Measurements from ENCODE around the gene ABCA7.
A peak's percentile ranks its signal among the peaks of the same experiment; 100 is the strongest.

Gene ABCA7

DNA sequence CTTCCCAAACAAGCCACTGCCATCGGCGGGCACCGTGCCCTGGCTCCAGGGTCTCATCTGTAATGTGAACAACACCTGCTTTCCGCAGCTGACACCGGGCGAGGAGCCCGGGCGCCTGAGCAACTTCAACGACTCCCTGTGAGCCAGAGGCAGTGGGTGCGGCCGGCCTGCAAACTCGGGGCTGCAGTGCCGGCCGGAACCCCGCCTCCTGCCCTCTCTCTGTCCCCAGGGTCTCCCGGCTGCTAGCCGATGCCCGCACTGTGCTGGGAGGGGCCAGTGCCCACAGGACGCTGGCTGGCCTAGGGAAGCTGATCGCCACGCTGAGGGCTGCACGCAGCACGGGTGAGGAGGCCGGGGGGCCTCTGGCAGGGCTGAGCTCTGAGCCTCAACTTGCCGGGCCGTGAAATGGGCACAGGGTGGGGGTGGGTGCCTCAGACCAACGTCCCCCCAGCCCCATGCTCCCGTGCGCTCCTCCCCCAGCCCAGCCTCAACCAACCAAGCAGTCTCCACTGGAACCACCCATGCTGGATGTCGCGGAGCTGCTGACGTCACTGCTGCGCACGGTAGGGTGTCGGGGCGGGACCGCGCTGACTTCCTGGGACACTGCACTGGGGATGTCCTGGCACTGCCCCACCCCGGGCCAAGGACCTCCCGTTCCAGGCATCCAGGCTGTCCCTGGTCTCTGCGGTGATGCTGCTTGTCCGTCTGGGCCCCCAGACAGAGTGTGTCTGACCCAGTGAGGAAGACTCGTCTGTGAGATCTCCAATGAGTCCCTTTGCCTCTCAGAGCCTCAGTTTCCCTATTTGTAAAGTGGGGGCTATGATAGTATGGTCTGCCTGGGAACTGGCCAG is 2.2 kb downstream of the ABCA7 start:
- no peak for DNase-seq

DNA sequence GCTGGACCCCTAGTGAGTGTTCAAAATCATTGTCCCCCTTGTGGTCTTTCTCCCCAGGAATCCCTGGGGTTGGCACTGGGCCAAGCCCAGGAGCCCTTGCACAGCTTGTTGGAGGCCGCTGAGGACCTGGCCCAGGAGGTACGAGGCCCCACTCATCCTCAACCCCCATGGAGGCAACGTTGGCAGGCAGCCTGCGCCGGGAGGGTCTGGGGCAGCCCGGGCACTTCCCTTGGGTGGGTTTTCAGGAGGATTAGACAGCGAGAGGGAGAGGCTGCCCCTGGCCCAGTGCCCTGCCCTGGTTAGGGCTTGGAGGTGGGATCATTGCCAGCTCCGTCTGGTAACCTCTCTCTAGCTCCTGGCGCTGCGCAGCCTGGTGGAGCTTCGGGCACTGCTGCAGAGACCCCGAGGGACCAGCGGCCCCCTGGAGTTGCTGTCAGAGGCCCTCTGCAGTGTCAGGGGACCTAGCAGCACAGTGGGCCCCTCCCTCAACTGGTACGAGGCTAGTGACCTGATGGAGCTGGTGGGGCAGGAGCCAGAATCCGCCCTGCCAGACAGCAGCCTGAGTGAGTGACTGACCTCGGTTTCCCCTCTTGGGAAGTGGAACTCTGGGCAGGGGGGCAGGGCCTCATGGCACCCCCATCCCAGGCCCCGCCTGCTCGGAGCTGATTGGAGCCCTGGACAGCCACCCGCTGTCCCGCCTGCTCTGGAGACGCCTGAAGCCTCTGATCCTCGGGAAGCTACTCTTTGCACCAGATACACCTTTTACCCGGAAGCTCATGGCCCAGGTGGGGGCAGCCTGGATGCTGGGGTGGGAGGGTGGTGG is 3.0 kb downstream of the ABCA7 start:
- DNase-seq = no peak

DNA sequence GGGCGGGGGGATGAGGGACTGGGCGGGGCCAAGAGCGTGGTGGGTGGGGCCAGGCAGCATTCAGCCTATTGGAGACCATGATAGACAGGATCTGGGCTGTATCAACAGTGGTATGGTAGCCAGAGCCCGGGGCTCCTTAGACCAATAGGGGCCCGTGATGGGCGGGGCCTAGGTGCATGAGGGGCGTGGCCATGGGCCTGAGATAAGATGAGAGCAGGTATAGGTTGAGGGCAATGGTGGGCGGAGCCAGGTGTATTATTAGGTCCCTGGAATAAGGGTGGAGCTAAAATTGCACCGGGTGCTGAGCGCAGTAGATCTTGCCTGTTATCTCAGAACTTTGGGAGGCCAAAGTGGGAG is 5.3 kb downstream of the ABCA7 start:
- no peak for DNase-seq

DNA sequence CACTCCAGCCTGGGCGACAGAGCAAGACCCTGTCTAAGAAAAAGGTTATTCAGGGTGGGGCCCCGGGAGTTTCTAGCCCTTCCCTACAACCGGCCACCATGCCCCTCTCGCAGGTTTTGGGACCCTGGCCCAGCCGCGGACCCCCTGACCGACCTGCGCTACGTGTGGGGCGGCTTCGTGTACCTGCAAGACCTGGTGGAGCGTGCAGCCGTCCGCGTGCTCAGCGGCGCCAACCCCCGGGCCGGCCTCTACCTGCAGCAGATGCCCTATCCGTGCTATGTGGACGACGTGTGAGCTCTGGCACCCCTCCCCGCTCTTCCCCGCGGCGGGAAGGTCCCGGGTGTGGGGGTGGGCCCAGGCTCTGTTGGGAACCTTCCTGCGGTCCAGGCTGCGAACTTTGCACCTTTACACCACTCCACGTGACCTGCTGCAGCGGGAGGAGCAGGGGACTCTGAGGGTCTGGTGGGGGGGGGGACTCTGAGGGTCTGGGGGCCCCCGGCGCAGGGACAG is 6.3 kb downstream of the ABCA7 start:
- no peak for DNase-seq

DNA sequence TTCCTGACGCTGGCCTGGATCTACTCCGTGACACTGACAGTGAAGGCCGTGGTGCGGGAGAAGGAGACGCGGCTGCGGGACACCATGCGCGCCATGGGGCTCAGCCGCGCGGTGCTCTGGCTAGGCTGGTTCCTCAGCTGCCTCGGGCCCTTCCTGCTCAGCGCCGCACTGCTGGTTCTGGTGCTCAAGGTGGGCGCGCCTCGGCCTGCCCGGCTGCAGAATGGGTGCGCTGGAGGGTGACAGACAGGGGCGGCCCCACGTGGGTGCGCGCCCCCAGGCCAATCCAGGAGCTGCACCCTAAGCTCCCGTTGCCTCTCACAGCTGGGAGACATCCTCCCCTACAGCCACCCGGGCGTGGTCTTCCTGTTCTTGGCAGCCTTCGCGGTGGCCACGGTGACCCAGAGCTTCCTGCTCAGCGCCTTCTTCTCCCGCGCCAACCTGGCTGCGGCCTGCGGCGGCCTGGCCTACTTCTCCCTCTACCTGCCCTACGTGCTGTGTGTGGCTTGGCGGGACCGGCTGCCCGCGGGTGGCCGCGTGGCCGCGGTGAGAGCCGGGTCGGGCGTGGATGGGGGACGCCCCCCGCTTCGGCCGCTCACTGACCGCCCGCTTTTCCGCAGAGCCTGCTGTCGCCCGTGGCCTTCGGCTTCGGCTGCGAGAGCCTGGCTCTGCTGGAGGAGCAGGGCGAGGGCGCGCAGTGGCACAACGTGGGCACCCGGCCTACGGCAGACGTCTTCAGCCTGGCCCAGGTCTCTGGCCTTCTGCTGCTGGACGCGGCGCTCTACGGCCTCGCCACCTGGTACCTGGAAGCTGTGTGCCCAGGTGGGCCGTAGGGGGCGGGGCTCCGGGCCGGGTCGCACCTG is 7.2 kb downstream of the ABCA7 start:
- DNase-seq = no peak

DNA sequence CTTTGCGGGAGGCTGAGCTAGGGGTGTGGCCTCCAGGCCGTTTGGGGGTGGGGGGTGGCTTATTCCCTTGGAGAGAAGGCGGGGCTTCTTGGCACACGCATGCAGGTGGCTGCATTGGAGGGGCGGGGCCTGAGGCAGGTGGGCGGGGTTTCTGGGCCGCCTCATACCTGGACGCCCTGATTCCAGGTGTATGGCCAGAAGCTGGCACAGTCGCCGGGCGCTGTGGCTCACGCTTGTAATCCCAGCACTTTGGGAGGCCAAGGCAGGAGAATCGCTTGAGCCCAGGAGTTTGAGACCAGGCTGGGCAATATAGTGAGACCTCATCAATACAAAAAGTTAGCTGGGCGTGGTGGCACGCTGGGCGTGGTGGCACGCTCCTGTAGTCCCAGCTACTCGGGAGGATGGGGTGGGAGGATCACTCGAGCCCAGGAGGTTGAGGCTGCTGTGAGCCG is 7.8 kb downstream of the ABCA7 start:
- no peak for DNase-seq

DNA sequence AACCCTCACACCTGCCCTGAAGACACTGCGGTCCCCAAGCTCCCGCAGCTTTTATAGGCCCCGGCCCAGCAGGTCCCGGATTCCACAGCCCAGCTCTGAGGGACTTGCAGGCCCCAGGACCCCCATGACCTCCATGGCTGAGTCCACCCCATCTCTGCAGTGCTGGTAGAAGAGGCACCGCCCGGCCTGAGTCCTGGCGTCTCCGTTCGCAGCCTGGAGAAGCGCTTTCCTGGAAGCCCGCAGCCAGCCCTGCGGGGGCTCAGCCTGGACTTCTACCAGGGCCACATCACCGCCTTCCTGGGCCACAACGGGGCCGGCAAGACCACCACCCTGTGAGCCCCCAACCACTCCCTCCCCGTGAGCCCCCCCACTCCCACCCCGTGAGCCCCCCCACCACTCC is 9.2 kb downstream of the ABCA7 start:
- no peak for DNase-seq

DNA sequence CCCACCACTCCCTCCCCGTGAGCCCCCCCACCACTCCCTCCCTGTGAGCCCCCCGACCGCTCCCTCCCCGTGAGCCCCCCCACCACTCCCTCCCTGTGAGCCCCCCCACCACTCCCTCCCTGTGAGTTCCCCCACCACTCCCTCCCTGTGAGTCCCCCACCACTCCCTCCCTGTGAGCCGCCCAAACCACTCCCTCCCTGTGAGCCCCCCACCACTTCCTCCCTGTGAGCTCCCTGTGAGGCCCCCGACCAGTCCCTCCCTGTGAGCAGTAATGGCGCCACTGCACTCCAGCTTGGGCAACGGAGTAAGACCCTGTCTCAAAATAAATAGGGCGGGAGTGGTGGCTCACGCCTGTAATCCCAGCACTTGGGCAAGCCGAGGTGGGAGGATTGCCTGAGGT is 9.9 kb downstream of the ABCA7 start:
- no peak for DNase-seq

DNA sequence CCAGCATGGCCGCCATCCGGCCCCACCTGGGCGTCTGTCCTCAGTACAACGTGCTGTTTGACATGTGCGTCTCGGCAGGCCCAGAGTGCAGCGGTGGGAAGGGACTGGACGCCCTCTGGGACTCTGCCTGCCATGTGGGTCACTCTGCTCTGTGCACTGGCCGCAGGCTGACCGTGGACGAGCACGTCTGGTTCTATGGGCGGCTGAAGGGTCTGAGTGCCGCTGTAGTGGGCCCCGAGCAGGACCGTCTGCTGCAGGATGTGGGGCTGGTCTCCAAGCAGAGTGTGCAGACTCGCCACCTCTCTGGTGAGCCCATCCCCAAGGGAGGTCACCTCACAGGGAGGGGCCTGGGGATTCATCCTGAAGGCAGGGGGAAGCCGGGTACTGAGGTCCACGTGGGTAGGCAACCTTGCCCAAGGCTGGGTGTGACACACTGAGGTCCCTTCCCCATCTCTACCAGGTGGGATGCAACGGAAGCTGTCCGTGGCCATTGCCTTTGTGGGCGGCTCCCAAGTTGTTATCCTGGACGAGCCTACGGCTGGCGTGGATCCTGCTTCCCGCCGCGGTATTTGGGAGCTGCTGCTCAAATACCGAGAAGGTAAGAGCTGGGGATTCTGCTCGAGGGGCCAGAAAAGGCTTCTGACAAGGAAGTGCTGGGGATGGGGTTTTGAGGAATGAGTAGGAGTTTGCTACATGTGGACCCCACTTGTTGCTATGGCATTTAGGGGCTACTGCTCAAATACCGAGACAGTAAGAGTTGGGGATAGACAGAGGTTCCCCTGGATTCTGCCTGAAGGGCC is 11.3 kb downstream of the ABCA7 start:
- no peak for DNase-seq

DNA sequence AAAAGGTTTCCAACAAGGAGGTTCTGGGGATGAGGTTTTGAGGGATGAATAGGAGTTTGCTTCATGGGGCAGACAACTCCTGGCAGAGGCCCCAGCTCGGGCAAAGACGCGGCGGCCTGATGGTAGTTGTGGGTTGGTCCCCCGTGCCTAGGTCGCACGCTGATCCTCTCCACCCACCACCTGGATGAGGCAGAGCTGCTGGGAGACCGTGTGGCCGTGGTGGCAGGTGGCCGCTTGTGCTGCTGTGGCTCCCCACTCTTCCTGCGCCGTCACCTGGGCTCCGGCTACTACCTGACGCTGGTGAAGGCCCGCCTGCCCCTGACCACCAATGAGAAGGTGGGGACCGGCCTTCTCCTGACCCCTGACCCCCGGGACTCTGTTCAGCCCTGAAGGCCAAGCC is 11.9 kb downstream of the ABCA7 start:
- DNase-seq = no peak

DNA sequence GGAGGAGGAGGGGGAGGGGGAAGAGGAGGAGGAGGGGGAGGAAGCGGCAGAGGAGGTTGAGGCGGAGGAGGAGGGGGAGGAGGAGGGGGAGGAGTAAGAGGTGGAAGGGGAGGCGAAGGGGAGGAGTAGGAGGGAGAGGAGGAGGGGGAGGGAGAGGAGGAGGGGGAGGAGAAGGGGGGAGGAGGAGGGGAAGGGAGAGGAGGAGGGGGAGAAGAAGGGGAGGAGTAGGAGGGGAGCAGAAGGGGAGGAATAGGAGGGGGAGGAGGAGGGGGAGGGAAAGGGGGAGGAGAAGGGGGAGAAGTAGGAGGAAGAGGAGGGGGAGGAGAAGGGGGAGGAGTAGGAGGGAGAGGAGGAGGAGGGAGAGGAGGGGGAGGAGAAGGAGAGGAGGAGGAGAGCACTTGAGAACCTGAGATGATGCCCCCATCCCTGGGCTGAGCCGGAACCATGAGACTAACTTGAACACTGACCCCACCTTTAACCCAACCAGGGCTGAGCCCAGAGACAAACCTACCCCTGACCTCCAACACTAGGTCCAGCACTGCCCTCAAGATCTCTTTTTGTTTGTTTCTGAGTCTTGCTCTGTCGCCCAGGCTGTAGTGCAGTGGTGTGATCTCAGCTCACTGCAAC is 12.6 kb downstream of the ABCA7 start:
- DNase-seq = no peak

DNA sequence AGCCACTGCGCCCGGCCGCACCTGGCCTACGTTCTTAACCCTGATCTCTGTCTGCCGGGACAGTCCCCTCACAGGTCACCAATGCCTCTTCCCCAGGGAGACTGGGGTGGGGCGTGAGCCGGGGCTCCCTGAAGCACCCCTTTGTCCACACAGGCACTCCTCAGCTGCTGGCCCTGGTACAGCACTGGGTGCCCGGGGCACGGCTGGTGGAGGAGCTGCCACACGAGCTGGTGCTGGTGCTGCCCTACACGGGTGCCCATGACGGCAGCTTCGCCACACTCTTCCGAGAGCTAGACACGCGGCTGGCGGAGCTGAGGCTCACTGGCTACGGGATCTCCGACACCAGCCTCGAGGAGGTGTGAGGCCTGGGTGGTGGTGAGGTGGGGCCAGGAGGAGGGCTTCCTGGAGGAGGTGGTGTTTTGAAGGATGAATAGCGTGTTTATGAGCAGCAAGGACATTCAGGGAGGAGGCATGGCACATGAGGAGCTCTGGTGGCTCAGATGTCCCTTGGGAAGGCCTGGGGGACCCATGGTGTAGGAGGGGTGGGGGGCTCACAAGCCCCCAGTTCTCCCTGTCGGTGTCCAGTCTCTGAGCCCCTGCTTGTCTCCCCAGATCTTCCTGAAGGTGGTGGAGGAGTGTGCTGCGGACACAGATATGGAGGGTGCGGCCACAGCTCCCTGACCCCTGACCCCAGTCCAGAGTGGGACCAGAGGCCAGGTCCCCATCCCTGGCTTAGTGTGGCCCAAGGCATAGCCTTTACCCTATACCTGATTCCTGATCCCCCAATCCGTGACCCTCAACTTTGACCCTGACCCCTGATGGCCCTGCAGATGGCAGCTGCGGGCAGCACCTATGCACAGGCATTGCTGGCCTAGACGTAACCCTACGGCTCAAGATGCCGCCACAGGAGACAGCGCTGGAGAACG is 13.5 kb downstream of the ABCA7 start:
- no peak for DNase-seq

DNA sequence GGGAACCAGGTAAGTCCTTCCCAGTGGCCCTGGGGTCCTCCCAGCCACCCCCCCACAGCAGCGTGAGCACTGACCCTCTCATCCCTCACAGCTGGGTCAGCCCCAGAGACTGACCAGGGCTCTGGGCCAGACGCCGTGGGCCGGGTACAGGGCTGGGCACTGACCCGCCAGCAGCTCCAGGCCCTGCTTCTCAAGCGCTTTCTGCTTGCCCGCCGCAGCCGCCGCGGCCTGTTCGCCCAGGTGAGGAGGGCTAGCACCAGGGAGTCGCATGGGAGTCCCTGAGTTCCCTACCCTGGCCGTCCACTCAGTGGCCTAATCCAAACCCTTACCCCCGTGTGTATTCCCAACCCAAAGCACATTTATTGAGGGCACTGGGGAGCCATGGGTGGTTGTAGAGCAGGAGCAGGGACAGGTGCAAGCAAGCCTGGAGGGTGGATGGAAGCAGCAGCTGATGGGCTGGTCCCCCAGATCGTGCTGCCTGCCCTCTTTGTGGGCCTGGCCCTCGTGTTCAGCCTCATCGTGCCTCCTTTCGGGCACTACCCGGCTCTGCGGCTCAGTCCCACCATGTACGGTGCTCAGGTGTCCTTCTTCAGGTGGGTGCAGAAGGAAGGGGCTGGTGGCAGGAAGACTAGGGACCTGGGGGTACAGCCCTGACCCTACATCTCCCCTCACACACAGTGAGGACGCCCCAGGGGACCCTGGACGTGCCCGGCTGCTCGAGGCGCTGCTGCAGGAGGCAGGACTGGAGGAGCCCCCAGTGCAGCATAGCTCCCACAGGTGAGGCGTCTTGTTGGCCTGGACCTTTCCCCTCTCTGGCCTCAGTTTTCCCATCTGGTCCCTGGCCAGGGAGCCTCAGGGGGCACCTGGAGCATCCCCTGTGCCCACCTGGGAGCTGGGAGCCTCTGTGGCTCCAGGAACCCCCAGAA is 14.5 kb downstream of the ABCA7 start:
- DNase-seq = no peak

DNA sequence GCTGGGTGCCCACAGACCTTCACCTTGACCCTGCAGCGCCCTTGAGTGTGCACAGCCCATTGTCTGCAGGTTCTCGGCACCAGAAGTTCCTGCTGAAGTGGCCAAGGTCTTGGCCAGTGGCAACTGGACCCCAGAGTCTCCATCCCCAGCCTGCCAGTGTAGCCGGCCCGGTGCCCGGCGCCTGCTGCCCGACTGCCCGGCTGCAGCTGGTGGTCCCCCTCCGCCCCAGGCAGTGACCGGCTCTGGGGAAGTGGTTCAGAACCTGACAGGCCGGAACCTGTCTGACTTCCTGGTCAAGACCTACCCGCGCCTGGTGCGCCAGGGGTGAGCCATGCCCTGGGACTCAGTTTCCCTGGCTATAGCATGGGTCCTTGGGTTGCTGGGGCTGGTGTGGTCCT is 15.1 kb downstream of the ABCA7 start:
- DNase-seq = no peak

DNA sequence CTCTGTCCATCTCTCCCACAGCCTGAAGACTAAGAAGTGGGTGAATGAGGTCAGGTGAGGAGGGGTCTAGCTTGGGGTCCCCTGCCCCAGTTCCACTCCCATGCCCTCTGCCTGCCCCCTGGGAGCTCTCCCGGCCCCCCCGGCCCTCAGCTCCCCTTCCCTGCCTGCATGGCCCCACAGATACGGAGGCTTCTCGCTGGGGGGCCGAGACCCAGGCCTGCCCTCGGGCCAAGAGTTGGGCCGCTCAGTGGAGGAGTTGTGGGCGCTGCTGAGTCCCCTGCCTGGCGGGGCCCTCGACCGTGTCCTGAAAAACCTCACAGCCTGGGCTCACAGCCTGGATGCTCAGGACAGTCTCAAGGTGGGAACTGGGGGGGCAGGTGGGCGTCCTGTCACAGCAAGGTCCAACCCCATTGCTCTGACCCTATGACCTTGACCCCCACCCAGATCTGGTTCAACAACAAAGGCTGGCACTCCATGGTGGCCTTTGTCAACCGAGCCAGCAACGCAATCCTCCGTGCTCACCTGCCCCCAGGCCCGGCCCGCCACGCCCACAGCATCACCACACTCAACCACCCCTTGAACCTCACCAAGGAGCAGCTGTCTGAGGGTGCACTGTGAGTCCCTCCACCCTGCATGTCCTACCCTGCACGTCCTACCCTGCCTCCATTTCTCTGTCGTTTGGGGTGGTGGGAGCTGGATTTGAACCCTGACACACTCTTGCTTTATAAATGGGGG is 16.1 kb downstream of the ABCA7 start:
- DNase-seq = no peak

DNA sequence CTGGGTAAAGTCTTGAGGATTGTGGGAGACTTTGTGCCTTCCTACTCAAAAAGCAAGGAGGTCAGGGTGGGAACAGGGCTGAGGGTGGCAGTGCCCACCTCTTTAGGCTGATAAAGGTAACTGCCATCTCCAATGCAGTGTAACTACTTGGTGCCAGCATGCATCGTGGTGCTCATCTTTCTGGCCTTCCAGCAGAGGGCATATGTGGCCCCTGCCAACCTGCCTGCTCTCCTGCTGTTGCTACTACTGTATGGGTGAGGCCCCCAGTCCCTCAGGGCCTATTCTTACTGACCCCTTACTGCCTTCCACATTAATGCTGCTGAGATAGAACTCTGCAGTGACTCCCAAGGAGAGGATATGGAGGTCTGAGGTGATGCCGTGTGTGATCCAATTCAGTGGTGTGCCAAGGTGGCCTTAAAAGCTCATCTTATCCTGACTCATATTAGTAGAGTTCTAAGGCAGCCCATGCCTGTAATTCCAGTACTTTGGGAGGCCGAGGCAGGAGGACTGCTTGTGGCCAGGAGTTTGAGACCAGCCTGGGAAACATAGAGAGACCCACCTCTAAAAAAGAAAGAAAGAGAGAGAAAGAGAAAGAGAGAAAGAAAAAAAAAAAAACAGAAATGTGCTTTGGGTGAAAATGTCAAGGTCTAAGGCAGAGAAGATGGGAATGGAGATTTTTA is 17.4 kb downstream of the ABCA7 start:
- peak in 1 of 2 donors; percentile 13 for DNase-seq

DNA sequence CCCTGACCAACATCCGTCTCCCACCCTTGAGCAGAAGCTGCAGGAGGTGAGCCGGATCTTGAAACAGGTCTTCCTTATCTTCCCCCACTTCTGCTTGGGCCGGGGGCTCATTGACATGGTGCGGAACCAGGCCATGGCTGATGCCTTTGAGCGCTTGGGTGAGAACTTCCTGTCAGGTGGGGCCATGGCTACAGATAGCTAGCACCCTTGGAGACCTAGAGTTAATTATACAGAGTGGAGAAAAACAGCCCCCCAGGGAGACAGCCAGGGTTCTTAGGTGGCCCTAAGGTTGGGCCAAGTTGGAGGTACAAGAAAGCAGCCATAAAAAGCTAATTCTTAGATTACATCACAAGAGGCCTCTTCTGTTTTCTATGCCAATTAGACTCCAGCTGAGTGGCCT is 18.2 kb downstream of the ABCA7 start:
- no peak for DNase-seq

DNA sequence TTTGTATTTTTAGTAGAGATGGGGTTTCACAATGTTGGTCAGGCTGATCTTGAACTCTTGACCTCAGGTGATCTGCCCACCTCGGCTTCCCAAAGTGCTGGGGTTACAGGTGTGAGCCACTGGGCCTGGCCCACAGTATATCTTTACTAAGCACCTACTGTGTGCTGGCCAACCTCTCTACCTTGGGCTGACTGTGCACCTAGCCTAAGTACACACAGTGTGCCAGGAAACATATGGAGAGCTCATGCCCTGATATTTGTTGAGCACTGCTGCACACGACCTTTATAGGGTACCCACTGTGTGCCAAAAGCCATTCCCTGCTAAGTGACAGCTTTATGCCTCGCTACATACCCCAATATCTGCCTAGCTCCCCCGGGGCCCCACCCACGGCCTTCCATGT is 20.8 kb downstream of the ABCA7 start:
- no peak for DNase-seq
